HCT116 (cell line): ENCODE measurements around the gene CCDC192.

Experiments used
- CEBPB ChIP-seq: IDR thresholded peaks from 2 replicates; pipeline ENCODE4 v1.6.1; 2012; ENCODE audit warnings: low read depth
- EZH2 ChIP-seq: fragments of 200-600 bp; sonication (generic); IDR thresholded peaks from 2 replicates; pipeline ENCODE4 v1.6.1; 2017; ENCODE audit warnings: antibody characterized with exemption, mixed run types
- ZNF274 ChIP-seq: fragments of 200-500 bp; sonication (Bioruptor generic); IDR thresholded peaks from 2 replicates; pipeline ENCODE4 v1.6.1; 2014; ENCODE audit warnings: mild to moderate bottlenecking, low read depth, low read length, inconsistent platforms
- TF ChIP-seq, protein P1 (sequence below), 3 experiments: fragments of 200-600 bp in 1 of 3; sonication (generic) in 1 of 3; IDR thresholded peaks in 2 of 3; conservative IDR thresholded peaks in 1 of 3; 2 replicates each; pipeline ENCODE4 v1.5.1; 2012 to 2017; ENCODE audit warnings: low read depth in 2 of 3, low read length in 2 of 3, antibody characterized with exemption in 1 of 3, borderline replicate concordance in 1 of 3, control low read depth in 1 of 3, mild to moderate bottlenecking in 1 of 3, mixed read lengths in 1 of 3, mixed run types in 1 of 3, moderate library complexity in 1 of 3; ENCODE audit not compliant: insufficient read depth in 1 of 3
- TF ChIP-seq, protein P2 (sequence below): IDR thresholded peaks from 2 replicates; pipeline ENCODE4 v1.6.1; 2012

DNA sequence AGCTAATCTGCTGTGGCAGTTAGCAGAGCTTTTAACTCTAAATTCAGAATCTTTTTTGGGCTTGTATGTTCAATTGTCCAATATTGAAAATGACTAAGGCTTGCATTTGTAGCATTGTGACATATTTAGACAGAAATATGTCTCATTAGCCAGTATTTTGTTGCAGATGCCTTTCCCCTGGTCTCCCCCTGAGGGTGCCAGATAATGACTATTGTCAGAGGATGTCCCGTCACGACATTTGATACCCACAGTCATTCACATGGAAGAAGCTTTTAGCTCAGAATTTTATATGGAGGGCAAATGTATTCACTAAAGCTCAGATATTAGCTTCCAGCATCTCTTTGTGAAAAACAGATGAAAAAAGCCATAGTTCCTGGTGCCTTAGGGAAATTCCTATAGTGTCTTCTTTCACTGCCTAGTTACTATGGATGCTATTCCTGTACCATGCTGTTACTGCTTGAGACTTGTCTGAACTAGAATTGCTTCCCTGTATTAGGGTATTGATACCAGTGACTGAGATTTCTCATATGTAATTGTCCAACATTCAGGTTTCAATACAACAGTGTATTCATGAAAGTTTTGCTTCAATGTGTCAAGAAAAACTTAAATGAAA is 96.2 kb downstream of the CCDC192 start:
- TF ChIP-seq ZNF274 (no peak), CEBPB (no peak), EZH2 (no peak)
- TF ChIP-seq, protein P1, sequence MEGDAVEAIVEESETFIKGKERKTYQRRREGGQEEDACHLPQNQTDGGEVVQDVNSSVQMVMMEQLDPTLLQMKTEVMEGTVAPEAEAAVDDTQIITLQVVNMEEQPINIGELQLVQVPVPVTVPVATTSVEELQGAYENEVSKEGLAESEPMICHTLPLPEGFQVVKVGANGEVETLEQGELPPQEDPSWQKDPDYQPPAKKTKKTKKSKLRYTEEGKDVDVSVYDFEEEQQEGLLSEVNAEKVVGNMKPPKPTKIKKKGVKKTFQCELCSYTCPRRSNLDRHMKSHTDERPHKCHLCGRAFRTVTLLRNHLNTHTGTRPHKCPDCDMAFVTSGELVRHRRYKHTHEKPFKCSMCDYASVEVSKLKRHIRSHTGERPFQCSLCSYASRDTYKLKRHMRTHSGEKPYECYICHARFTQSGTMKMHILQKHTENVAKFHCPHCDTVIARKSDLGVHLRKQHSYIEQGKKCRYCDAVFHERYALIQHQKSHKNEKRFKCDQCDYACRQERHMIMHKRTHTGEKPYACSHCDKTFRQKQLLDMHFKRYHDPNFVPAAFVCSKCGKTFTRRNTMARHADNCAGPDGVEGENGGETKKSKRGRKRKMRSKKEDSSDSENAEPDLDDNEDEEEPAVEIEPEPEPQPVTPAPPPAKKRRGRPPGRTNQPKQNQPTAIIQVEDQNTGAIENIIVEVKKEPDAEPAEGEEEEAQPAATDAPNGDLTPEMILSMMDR (IDR thresholded peaks at IDR 0.05 in 2 of 3, conservative IDR thresholded peaks at IDR 0.05 in 1 of 3; ENCODE audit: borderline replicate concordance in 1 of 3, insufficient read depth in 1 of 3, low read depth in 2 of 3, low read length in 2 of 3), result no peak
- TF ChIP-seq, protein P2, sequence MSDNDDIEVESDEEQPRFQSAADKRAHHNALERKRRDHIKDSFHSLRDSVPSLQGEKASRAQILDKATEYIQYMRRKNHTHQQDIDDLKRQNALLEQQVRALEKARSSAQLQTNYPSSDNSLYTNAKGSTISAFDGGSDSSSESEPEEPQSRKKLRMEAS, result no peak
